BE2C (cell line): Measurements from ENCODE around the gene DCP1A. TPM values are rescaled to one million over a fixed set of nuclear protein-coding genes. Genes with fewer than 3 reads are reported as not detected.

Experiments
- DNase-seq: peaks from one replicate; pipeline ENCODE4 v3.0.0-alpha.2; 2020
- H3K27me3 ChIP-seq: fragments of 250-450 bp; sonication (Bioruptor Pico); 2 replicates; pipeline ENCODE4 v1.5.1; 2020; ENCODE audit warnings: mild to moderate bottlenecking
- H3K36me3 ChIP-seq: fragments of 250-450 bp; sonication (Bioruptor Pico); 2 replicates; pipeline ENCODE4 v1.5.1; 2020; ENCODE audit warnings: mild to moderate bottlenecking
- H3K4me1 ChIP-seq: fragments of 250-450 bp; sonication (Bioruptor Pico); 2 replicates; pipeline ENCODE4 v1.5.1; 2020
- H3K4me3 ChIP-seq: 2 replicates; pipeline ENCODE4 v1.5.1; 2011; ENCODE audit warnings: low read depth, low read length
- H3K9me3 ChIP-seq: fragments of 250-450 bp; sonication (Bioruptor Pico); 2 replicates; pipeline ENCODE4 v1.5.1; 2020
- polyA plus RNA-seq: library from polyadenylated mRNA; unstranded; fragments of >200 nt; gene quantifications from one replicate; pipeline ENCODE4 v1.2.1, GENCODE V29; 2012; ENCODE audit warnings: low read depth, missing spikeins; ENCODE audit not compliant: insufficient read length, insufficient read depth
- TF ChIP-seq, protein P1 (sequence below): IDR thresholded peaks from 2 replicates; pipeline ENCODE4 v1.5.1; 2012; ENCODE audit warnings: mild to moderate bottlenecking, low read depth, low read length

DCP1A gene
- 14.5 TPM for polyA plus RNA-seq

DNA sequence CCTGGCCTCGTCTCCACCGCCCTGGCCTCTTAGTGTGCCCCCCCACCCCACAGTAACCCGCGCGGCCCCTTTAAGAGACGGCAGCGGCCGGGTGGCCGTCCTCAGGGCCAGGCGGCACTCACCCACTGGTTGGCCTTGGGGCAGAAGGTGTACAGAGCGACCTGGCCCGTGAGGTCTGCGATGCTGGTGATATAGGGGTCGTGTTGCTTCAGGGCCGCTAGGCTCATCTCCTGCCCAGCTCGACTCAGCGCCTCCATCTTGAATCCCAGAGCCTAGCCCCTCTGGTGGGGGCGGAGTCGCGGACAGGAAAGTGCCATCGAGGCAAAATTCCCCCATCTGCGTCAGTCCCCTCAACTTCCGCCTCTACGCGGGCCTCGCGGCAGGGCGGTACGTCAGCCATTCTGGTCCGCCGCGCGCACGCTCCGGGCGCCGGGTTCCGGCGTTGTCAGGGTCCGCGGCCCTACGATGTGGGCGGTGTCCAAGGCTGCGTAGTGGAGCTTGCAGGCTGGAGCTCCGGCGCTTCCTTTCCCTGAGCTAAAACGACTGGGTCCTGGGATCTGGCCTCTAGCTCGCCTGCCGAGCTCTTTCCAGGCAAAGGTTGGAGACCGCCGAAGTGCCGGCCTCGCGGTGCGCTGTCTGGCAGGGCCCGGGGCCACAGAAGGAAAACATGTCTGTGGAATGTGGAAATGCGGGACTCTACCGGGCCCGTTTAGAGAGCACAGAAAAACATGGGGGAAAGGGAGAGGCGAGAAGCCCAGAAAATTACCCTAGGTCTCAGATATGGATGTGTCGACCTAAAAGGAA lies at the start of gene DCP1A:
Gene DCP1A, minus strand, starts transcription at position 283 of the 804 bp plus-strand sequence. Its CDS starts 26 bp downstream, at position 257.
- H3K4me1 ChIP-seq: no peaks in the 10 kb centered on the region
- H3K4me3 ChIP-seq: peak within 1 kb of the TSS; percentile 72
- DNase-seq: peak; percentile 90
- H3K27me3 ChIP-seq: no peaks in the 10 kb centered on the region
- H3K9me3 ChIP-seq: no peaks in the 10 kb centered on the region
- TF ChIP-seq, protein P1, sequence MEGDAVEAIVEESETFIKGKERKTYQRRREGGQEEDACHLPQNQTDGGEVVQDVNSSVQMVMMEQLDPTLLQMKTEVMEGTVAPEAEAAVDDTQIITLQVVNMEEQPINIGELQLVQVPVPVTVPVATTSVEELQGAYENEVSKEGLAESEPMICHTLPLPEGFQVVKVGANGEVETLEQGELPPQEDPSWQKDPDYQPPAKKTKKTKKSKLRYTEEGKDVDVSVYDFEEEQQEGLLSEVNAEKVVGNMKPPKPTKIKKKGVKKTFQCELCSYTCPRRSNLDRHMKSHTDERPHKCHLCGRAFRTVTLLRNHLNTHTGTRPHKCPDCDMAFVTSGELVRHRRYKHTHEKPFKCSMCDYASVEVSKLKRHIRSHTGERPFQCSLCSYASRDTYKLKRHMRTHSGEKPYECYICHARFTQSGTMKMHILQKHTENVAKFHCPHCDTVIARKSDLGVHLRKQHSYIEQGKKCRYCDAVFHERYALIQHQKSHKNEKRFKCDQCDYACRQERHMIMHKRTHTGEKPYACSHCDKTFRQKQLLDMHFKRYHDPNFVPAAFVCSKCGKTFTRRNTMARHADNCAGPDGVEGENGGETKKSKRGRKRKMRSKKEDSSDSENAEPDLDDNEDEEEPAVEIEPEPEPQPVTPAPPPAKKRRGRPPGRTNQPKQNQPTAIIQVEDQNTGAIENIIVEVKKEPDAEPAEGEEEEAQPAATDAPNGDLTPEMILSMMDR: no peak
- no peaks in the 10 kb centered on the region for H3K36me3 ChIP-seq

DNA sequence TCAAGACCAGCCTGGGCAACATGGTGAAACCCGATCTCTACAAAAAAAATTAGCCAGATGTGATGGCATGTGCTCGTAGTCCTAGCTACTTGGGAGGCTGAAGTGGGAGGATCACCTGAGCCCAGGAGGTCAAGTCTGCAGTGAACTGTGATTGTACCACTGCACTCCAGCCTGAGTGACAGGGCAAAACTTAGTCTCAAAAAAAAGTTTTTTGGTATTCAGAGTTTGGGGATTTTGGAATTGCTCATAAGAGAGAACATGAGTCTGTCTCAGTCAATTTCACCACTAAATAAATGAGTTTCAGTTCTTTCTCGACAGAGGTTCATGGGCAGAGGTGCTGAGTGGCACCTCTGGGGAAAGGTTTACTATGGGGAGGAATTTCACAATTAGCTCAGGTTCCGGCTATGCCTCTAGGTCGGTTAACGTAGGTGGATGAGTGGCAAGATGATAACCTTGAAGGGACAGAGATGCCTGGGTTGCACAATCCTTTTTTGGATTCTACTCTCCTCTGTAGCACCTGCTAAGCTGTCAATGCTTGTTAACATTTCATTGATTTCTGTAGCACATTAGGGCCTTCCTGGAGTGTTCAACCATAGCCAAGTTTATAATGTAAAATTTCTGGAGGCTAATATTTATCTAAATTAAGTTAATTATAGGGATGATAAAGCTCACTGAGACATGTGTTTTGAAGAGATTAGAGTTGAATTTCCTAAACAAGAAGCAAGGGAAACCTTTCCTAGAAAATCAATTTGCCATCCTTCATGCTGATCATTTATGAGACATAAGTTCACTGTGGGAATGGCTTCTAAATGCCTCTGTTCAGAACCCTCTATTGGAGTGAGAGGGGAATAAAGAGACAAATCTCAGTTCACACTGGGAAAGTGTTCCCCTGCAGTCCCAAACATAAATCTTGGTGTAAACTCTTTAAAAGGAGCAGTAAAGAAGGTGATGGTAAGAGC lies 37.4 kb upstream of the DCP1A start:
- no peak overlapping the region for H3K4me3 ChIP-seq
- H3K4me1 ChIP-seq: no peaks in the 10 kb centered on the region
- no peaks in the 10 kb centered on the region for H3K27me3 ChIP-seq
- TF ChIP-seq, protein P1: no peak
- H3K9me3 ChIP-seq: no peaks in the 10 kb centered on the region
- no peaks in the 10 kb centered on the region for H3K36me3 ChIP-seq
- DNase-seq: no peak

DNA sequence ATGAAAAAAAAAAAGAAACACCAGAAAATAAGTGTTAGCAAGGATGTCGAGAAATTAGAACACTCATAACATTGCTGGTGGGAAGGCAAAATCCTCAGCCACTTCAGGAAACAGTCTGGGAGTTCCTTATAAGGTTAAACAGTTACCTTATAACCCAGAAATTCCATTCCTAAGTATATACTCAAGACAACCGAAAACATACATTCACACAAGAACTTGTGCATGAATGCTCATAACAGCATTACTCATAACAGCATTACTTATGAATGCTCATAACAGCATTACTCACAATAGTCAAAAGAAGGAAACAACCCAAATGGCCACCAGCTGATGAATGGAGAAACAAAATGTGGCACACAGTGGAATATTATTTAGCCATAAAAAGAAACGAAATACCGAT lies 34.8 kb upstream of the DCP1A start:
- H3K27me3 ChIP-seq: no peaks in the 10 kb centered on the region
- no peak for DNase-seq
- TF ChIP-seq, protein P1: no peak
- no peaks in the 10 kb centered on the region for H3K36me3 ChIP-seq
- H3K9me3 ChIP-seq: no peaks in the 10 kb centered on the region
- H3K4me1 ChIP-seq: no peaks in the 10 kb centered on the region
- H3K4me3 ChIP-seq: no peak overlapping the region

DNA sequence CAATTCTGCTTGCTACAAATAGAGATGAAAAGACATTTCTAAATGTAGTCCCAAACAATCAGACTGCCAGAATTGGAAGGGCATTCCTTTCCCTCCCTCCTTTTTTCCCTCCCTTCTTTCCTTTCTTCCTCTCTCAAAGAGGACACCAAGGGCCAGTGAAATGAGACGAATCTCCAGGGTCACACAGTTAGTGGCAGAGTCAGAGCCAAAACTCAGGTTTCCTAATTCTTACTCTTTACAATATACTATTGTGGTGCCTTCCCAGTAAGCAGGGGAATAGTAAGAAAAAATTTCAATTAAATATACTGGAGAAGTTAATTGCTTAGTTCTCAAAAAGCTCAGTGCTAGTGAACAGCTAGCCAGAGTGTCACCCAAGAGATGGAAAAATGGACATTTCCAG lies 33.0 kb upstream of the DCP1A start:
- no peak overlapping the region for H3K4me3 ChIP-seq
- H3K4me1 ChIP-seq: no peaks in the 10 kb centered on the region
- no peaks in the 10 kb centered on the region for H3K9me3 ChIP-seq
- no peaks in the 10 kb centered on the region for H3K27me3 ChIP-seq
- no peaks in the 10 kb centered on the region for H3K36me3 ChIP-seq
- no peak for DNase-seq
- TF ChIP-seq, protein P1: no peak

DNA sequence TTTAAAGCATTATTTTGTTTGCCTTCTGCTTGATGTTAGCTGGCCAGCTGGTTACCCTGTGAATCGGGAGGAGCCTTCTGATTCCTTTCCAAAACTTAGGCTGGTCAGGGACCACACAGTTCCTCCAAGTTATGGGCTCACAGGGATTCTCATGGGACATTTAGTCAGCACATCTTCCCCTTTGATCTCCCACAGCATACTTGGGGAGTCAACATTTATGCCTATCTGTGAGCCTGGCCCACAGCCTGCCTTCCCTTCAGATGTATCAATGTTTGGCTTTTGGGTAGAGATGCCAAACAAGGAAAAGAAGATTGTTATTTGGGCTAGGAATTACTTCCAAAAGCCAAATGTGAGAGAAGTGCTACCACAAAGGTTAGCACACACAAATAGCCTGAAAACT lies 32.6 kb upstream of the DCP1A start:
- Histone ChIP-seq H3K4me1 (no peaks in the 10 kb centered on the region), H3K27me3 (no peaks in the 10 kb centered on the region), H3K9me3 (no peaks in the 10 kb centered on the region), H3K36me3 (no peaks in the 10 kb centered on the region), H3K4me3 (no peak overlapping the region)
- DNase-seq: no peak
- TF ChIP-seq, protein P1: no peak

DNA sequence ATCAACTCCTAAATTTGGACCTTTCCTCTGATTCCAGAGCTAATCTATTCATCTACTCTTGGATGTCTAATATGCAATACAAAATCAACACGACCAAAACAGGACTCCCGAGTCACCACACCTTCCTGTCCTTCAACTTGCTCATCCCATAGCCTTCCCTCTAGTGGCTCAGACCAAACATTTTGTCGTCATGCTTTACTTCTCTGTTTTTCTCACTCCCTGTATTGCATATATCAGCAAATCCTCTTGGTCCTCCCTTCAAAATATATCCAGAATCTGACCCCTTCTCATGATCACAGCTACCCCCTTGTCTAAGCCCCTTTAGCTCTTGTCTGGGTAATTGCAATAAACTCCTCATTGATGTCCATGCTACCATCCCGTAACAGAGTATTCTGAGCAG lies 30.5 kb upstream of the DCP1A start:
- TF ChIP-seq, protein P1: no peak

More for the DNA sequence above, 30.5 kb upstream of the DCP1A start:
- Histone ChIP-seq H3K9me3 (no peaks in the 10 kb centered on the region), H3K36me3 (no peaks in the 10 kb centered on the region), H3K4me3 (no peak overlapping the region), H3K4me1 (no peaks in the 10 kb centered on the region), H3K27me3 (no peaks in the 10 kb centered on the region)
- DNase-seq: no peak
